WTC11 (cell line): ENCODE data around the gene ATN1.

Experiments
- AFF4 ChIP-seq: sonication (generic); formaldehyde crosslinking; IDR thresholded peaks from 2 replicates; pipeline ENCODE4 v1.8.1; 2023; ENCODE audit warnings: mild to moderate bottlenecking, missing genetic modification reagents, borderline replicate concordance
- ARID4B ChIP-seq: sonication (generic); formaldehyde crosslinking; IDR thresholded peaks from 2 replicates; pipeline ENCODE4 v1.8.0; 2023; ENCODE audit warnings: missing genetic modification reagents, mild to moderate bottlenecking, borderline replicate concordance
- ATF1 ChIP-seq: sonication (generic); formaldehyde crosslinking; IDR thresholded peaks from 2 replicates; pipeline ENCODE4 v1.8.1; 2023; ENCODE audit warnings: mild to moderate bottlenecking, moderate library complexity, missing genetic modification reagents
- ATF2 ChIP-seq: sonication (generic); formaldehyde crosslinking; IDR thresholded peaks from 2 replicates; pipeline ENCODE4 v1.8.1; 2022; ENCODE audit warnings: low read depth, missing genetic modification reagents, borderline replicate concordance
- CBFB ChIP-seq: sonication (generic); formaldehyde crosslinking; IDR thresholded peaks from 2 replicates; pipeline ENCODE4 v1.8.1; 2022; ENCODE audit warnings: mild to moderate bottlenecking, low read depth, missing genetic modification reagents
- E2F1 ChIP-seq: sonication (generic); formaldehyde crosslinking; IDR thresholded peaks from 2 replicates; pipeline ENCODE4 v1.8.0; 2022; ENCODE audit warnings: mild to moderate bottlenecking, missing genetic modification reagents
- ESRRA ChIP-seq: sonication (generic); formaldehyde crosslinking; IDR thresholded peaks from 2 replicates; pipeline ENCODE4 v1.8.1; 2022; ENCODE audit warnings: mild to moderate bottlenecking, missing genetic modification reagents, borderline replicate concordance
- IRF2 ChIP-seq: sonication (generic); formaldehyde crosslinking; IDR thresholded peaks from 2 replicates; pipeline ENCODE4 v1.8.0; 2022; ENCODE audit warnings: low read depth, missing genetic modification reagents, borderline replicate concordance
- NFYB ChIP-seq: sonication (generic); formaldehyde crosslinking; conservative IDR thresholded peaks from 2 replicates; pipeline ENCODE4 v1.8.0; 2022; ENCODE audit warnings: low read depth, missing genetic modification reagents
- TCF7 ChIP-seq: sonication (generic); formaldehyde crosslinking; IDR thresholded peaks from 2 replicates; pipeline ENCODE4 v1.8.0; 2022; ENCODE audit warnings: mild to moderate bottlenecking, low read depth, missing genetic modification reagents, moderate library complexity
- USF2 ChIP-seq: sonication (generic); formaldehyde crosslinking; IDR thresholded peaks from 2 replicates; pipeline ENCODE4 v1.8.1; 2023; ENCODE audit warnings: mild to moderate bottlenecking, missing genetic modification reagents, moderate library complexity
- TF ChIP-seq, protein P1 (sequence below): sonication (generic); formaldehyde crosslinking; conservative IDR thresholded peaks from 2 replicates; pipeline ENCODE4 v1.8.1; 2023; ENCODE audit warnings: mild to moderate bottlenecking, low read depth, missing genetic modification reagents, moderate library complexity
- TF ChIP-seq, protein P2 (sequence below): fragments of 200-600 bp; IDR thresholded peaks from 2 replicates; pipeline ENCODE4 v1.8.0; 2022; ENCODE audit warnings: antibody characterized with exemption
- TF ChIP-seq, protein P3 (sequence below): sonication (generic); formaldehyde crosslinking; IDR thresholded peaks from 2 replicates; pipeline ENCODE4 v1.8.1; 2022; ENCODE audit warnings: low read depth, mild to moderate bottlenecking, moderate library complexity, missing genetic modification reagents, borderline replicate concordance

GRCh38 chr12:6929466-6930452, 2.0 kb downstream of the ATN1 start:
- TF ChIP-seq, protein P1, sequence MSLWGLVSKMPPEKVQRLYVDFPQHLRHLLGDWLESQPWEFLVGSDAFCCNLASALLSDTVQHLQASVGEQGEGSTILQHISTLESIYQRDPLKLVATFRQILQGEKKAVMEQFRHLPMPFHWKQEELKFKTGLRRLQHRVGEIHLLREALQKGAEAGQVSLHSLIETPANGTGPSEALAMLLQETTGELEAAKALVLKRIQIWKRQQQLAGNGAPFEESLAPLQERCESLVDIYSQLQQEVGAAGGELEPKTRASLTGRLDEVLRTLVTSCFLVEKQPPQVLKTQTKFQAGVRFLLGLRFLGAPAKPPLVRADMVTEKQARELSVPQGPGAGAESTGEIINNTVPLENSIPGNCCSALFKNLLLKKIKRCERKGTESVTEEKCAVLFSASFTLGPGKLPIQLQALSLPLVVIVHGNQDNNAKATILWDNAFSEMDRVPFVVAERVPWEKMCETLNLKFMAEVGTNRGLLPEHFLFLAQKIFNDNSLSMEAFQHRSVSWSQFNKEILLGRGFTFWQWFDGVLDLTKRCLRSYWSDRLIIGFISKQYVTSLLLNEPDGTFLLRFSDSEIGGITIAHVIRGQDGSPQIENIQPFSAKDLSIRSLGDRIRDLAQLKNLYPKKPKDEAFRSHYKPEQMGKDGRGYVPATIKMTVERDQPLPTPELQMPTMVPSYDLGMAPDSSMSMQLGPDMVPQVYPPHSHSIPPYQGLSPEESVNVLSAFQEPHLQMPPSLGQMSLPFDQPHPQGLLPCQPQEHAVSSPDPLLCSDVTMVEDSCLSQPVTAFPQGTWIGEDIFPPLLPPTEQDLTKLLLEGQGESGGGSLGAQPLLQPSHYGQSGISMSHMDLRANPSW (CRISPR knock-in tag), result no peak
- TF ChIP-seq, protein P2, sequence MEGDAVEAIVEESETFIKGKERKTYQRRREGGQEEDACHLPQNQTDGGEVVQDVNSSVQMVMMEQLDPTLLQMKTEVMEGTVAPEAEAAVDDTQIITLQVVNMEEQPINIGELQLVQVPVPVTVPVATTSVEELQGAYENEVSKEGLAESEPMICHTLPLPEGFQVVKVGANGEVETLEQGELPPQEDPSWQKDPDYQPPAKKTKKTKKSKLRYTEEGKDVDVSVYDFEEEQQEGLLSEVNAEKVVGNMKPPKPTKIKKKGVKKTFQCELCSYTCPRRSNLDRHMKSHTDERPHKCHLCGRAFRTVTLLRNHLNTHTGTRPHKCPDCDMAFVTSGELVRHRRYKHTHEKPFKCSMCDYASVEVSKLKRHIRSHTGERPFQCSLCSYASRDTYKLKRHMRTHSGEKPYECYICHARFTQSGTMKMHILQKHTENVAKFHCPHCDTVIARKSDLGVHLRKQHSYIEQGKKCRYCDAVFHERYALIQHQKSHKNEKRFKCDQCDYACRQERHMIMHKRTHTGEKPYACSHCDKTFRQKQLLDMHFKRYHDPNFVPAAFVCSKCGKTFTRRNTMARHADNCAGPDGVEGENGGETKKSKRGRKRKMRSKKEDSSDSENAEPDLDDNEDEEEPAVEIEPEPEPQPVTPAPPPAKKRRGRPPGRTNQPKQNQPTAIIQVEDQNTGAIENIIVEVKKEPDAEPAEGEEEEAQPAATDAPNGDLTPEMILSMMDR, result no peak
- TF ChIP-seq NFYB (CRISPR knock-in tag), result no peak
- no peak for TF ChIP-seq ESRRA (CRISPR knock-in tag)
- TF ChIP-seq TCF7 (CRISPR knock-in tag), result no peak
- TF ChIP-seq AFF4, result no peak
- TF ChIP-seq ATF2 (CRISPR knock-in tag), result no peak
- TF ChIP-seq E2F1 (CRISPR knock-in tag), result no peak
- no peak for TF ChIP-seq ATF1
- no peak for TF ChIP-seq USF2 (CRISPR knock-in tag)
- TF ChIP-seq, protein P3, sequence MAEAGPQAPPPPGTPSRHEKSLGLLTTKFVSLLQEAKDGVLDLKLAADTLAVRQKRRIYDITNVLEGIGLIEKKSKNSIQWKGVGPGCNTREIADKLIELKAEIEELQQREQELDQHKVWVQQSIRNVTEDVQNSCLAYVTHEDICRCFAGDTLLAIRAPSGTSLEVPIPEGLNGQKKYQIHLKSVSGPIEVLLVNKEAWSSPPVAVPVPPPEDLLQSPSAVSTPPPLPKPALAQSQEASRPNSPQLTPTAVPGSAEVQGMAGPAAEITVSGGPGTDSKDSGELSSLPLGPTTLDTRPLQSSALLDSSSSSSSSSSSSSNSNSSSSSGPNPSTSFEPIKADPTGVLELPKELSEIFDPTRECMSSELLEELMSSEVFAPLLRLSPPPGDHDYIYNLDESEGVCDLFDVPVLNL (CRISPR knock-in tag), result no peak
- no peak for TF ChIP-seq IRF2 (CRISPR knock-in tag)
- no peak for TF ChIP-seq CBFB (CRISPR knock-in tag)
- no peak for TF ChIP-seq ARID4B (CRISPR knock-in tag)
